ENCODE measurements around the gene OSBPL6.

- TF ChIP-seq ESRRG (CRISPR knock-in tag; IDR thresholded peaks at IDR 0.05), result no peak
- TF ChIP-seq, protein P1, sequence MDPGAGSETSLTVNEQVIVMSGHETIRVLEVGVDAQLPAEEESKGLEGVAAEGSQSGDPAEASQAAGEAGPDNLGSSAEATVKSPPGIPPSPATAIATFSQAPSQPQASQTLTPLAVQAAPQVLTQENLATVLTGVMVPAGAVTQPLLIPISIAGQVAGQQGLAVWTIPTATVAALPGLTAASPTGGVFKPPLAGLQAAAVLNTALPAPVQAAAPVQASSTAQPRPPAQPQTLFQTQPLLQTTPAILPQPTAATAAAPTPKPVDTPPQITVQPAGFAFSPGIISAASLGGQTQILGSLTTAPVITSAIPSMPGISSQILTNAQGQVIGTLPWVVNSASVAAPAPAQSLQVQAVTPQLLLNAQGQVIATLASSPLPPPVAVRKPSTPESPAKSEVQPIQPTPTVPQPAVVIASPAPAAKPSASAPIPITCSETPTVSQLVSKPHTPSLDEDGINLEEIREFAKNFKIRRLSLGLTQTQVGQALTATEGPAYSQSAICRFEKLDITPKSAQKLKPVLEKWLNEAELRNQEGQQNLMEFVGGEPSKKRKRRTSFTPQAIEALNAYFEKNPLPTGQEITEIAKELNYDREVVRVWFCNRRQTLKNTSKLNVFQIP (CRISPR knock-in tag; IDR thresholded peaks at IDR 0.05; ENCODE audit: borderline replicate concordance, low read depth), result no peak
- TF ChIP-seq GLIS3 (CRISPR knock-in tag; IDR thresholded peaks at IDR 0.05), result no peak
These were observed 84.8 kb downstream of the OSBPL6 start for GRCh38 chr2:178279142-178279541.
